H1 (cell line): ENCODE measurements around the gene PSMA5. TPM values are rescaled to one million over a fixed set of nuclear protein-coding genes. Genes with fewer than 3 reads are reported as not detected.

Experiments
- CEBPB ChIP-seq: IDR thresholded peaks from 2 replicates; pipeline ENCODE4 v1.6.1; 2012; ENCODE audit warnings: low read depth, low read length
- CHD7 ChIP-seq: fragments of 300-600 bp; sonication (generic); IDR thresholded peaks from 2 replicates; pipeline ENCODE4 v1.7.1; 2012; ENCODE audit warnings: low read length, moderate library complexity, mild to moderate bottlenecking, inconsistent platforms; ENCODE audit not compliant: insufficient replicate concordance
- polyA plus RNA-seq, 7 experiments: library from polyadenylated mRNA; depleted of rRNA in 3 of 7; stranded (reverse) in 5 of 7; unstranded in 2 of 7; fragments of >200 nt in 5 of 7; fragments of 200-250 nt in 2 of 7; gene quantifications; 1 replicate in 5 of 7; 2 replicates in 1 of 7; 4 replicates in 1 of 7; pipeline versions ENCODE4 v1.2.1 to v1.2.3, GENCODE V29; 2011 to 2013; ENCODE audit warnings: missing spikeins in 2 of 7, mixed read lengths in 2 of 7
- total RNA-seq: library from RNA; stranded (reverse); fragmentation: NEBNext Ultra II Directional; extraction: Animal tissue kit (Norgen Biotek cat#: 25700); gene quantifications from 2 replicates; pipeline ENCODE4 v1.2.1, GENCODE V29; 2021

The PSMA5 gene
- total and polyA plus RNA-seq, 2 of the 8 experiments (the other 6 are each of a cell fraction or from before 2014, with no cell fraction given): 140 to 166 TPM

- TF ChIP-seq CHD7 (no peak), CEBPB (peak; percentile 34; the same call in 1 of the 2 replicates)
Measured at GRCh38 chr1:109371341-109371739, 54.9 kb downstream of the PSMA5 start (continued).
